HG03521 (cell line): ENCODE measurements around the gene CRADD.

Source experiments
- ATAC-seq: cut with Tn5 transposase; IDR thresholded peaks from one replicate; pipeline ENCODE4 v1.9.1; 2021; ENCODE audit warnings: mild to moderate bottlenecking, moderate library complexity; ENCODE audit not compliant: unreplicated experiment

CRADD gene

GRCh38 chr12:93836620-93837260 lies 159.6 kb downstream of the CRADD start:
- no peak for ATAC-seq

GRCh38 chr12:93838193-93838592 lies 161.0 kb downstream of the CRADD start:
- ATAC-seq, result no peak

GRCh38 chr12:93839064-93839463 lies 161.9 kb downstream of the CRADD start:
- no peak for ATAC-seq

GRCh38 chr12:93841671-93842070 lies 164.5 kb downstream of the CRADD start:
- ATAC-seq, result no peak

- ATAC-seq, result no peak
Measured at GRCh38 chr12:93844164-93844784, 167.1 kb downstream of the CRADD start.

- ATAC-seq, result no peak
Measured at GRCh38 chr12:93846936-93847516, 169.9 kb downstream of the CRADD start.

- ATAC-seq, result peak; percentile 71
Measured at GRCh38 chr12:93847517-93848474, 170.6 kb downstream of the CRADD start.

GRCh38 chr12:93848523-93849101 lies 171.4 kb downstream of the CRADD start:
- no peak for ATAC-seq

- ATAC-seq, result no peak
Measured at GRCh38 chr12:93849946-93850345, 172.8 kb downstream of the CRADD start.

GRCh38 chr12:93850481-93851256 lies 173.5 kb downstream of the CRADD start:
- no peak for ATAC-seq

GRCh38 chr12:93851257-93851671 lies 174.1 kb downstream of the CRADD start:
- ATAC-seq, result no peak

GRCh38 chr12:93852173-93852591 lies 175.0 kb downstream of the CRADD start:
- ATAC-seq, result no peak

GRCh38 chr12:93853698-93854478 lies 176.7 kb downstream of the CRADD start:
- ATAC-seq, result no peak

GRCh38 chr12:93855261-93855660 lies 178.1 kb downstream of the CRADD start:
- ATAC-seq, result no peak

- no peak for ATAC-seq
Measured at GRCh38 chr12:93856611-93857010, 179.4 kb downstream of the CRADD start.

- no peak for ATAC-seq
Measured at GRCh38 chr12:93857279-93857938, 180.2 kb downstream of the CRADD start.

GRCh38 chr12:93857991-93858447 lies 180.8 kb downstream of the CRADD start:
- no peak for ATAC-seq

GRCh38 chr12:93860668-93861373 lies 183.6 kb downstream of the CRADD start:
- ATAC-seq, result no peak
